H9 (cell line): ENCODE results near the gene SNX5. TPM values are rescaled to one million over a fixed set of nuclear protein-coding genes. Genes with fewer than 3 reads are reported as not detected.

Experiments used
- DNase-seq: peaks from one replicate; pipeline ENCODE4 v3.0.0-alpha.2; 2017
- H2AFZ ChIP-seq: one replicate; pipeline ENCODE4 v1.6.1; 2013; ENCODE audit warnings: mild to moderate bottlenecking, low read length, control low read depth, moderate library complexity
- H2AK5ac ChIP-seq: 2 replicates; pipeline ENCODE4 v1.6.1; 2013; ENCODE audit warnings: low read length, control low read depth, mixed read lengths; ENCODE audit not compliant: insufficient read length
- H2BK120ac ChIP-seq: one replicate; pipeline ENCODE4 v1.6.1; 2013; ENCODE audit warnings: low read depth, mild to moderate bottlenecking, low read length, control low read depth, inconsistent platforms; ENCODE audit not compliant: poor library complexity, severe bottlenecking
- H2BK12ac ChIP-seq: 2 replicates; pipeline ENCODE4 v1.6.1; 2013; ENCODE audit warnings: low read length, control low read depth, mixed read lengths, low read depth; ENCODE audit not compliant: insufficient read length
- H2BK15ac ChIP-seq: 2 replicates; pipeline ENCODE4 v1.6.1; 2013; ENCODE audit warnings: low read depth, low read length, control low read depth
- H2BK20ac ChIP-seq: one replicate; pipeline ENCODE4 v1.6.1; 2013; ENCODE audit warnings: low read depth, mild to moderate bottlenecking, low read length, control low read depth, inconsistent platforms; ENCODE audit not compliant: poor library complexity, severe bottlenecking
- H2BK5ac ChIP-seq: 2 replicates; pipeline ENCODE4 v1.6.1; 2013; ENCODE audit warnings: low read length, control low read depth, mixed read lengths; ENCODE audit not compliant: insufficient read length
- H3K14ac ChIP-seq: 2 replicates; pipeline ENCODE4 v1.6.1; 2013; ENCODE audit warnings: low read length, control low read depth; ENCODE audit not compliant: insufficient read depth
- H3K18ac ChIP-seq: 2 replicates; pipeline ENCODE4 v1.6.1; 2013; ENCODE audit warnings: low read depth, mild to moderate bottlenecking, mixed read lengths, low read length, control low read depth; ENCODE audit not compliant: insufficient read length
- H3K23ac ChIP-seq: 2 replicates; pipeline ENCODE4 v1.6.1; 2013; ENCODE audit warnings: low read length, control low read depth, mixed read lengths, low read depth; ENCODE audit not compliant: insufficient read length
- H3K23me2 ChIP-seq: 2 replicates; pipeline ENCODE4 v1.6.1; 2013; ENCODE audit warnings: low read depth, mild to moderate bottlenecking, mixed read lengths, low read length, control low read depth; ENCODE audit not compliant: insufficient read length, poor library complexity, severe bottlenecking
- H3K27ac ChIP-seq: 2 replicates; pipeline ENCODE4 v1.5.1; 2013; ENCODE audit warnings: low read length, control low read depth, mixed read lengths, low read depth; ENCODE audit not compliant: insufficient read length
- H3K27me3 ChIP-seq: 2 replicates; pipeline ENCODE4 v1.6.1; 2013; ENCODE audit warnings: low read length, control low read depth, inconsistent platforms; ENCODE audit not compliant: insufficient read depth
- H3K4ac ChIP-seq: 2 replicates; pipeline ENCODE4 v1.6.1; 2013; ENCODE audit warnings: low read depth, mild to moderate bottlenecking, control low read depth, inconsistent platforms, low read length, moderate library complexity
- H3K4me1 ChIP-seq: 2 replicates; pipeline ENCODE4 v1.6.1; 2013; ENCODE audit warnings: low read length, control low read depth, inconsistent platforms; ENCODE audit not compliant: insufficient read depth
- H3K4me2 ChIP-seq: 2 replicates; pipeline ENCODE4 v1.6.1; 2013; ENCODE audit warnings: low read length, control low read depth, mixed read lengths; ENCODE audit not compliant: insufficient read length, insufficient read depth
- H3K56ac ChIP-seq: 2 replicates; pipeline ENCODE4 v1.6.1; 2013; ENCODE audit warnings: low read depth, mild to moderate bottlenecking, mixed read lengths, low read length, control low read depth; ENCODE audit not compliant: insufficient read length
- H3K79me1 ChIP-seq: 2 replicates; pipeline ENCODE4 v1.6.1; 2013; ENCODE audit warnings: low read depth, mild to moderate bottlenecking, moderate library complexity, low read length, control low read depth, inconsistent platforms; ENCODE audit not compliant: insufficient read depth, poor library complexity, severe bottlenecking
- H3K79me2 ChIP-seq: 2 replicates; pipeline ENCODE4 v1.6.1; 2013; ENCODE audit warnings: low read length, control low read depth, inconsistent platforms; ENCODE audit not compliant: insufficient read depth
- H3K9ac ChIP-seq: 2 replicates; pipeline ENCODE4 v1.6.1; 2013; ENCODE audit warnings: low read length, control low read depth, mixed read lengths; ENCODE audit not compliant: insufficient read length; ENCODE audit errors: extremely low read depth
- H3K9me3 ChIP-seq: one replicate; pipeline ENCODE4 v1.6.1; 2013; ENCODE audit warnings: low read depth, low read length, inconsistent platforms; ENCODE audit not compliant: control insufficient read depth
- H3T11ph ChIP-seq: one replicate; pipeline ENCODE4 v1.6.1; 2013; ENCODE audit warnings: mild to moderate bottlenecking, low read length, control low read depth, inconsistent platforms
- H4K20me1 ChIP-seq: one replicate; pipeline ENCODE4 v1.6.1; 2013; ENCODE audit not compliant: control insufficient read depth, insufficient read length, insufficient read depth
- H4K5ac ChIP-seq: 2 replicates; pipeline ENCODE4 v1.6.1; 2013; ENCODE audit warnings: low read depth, mild to moderate bottlenecking, mixed read lengths, low read length, control low read depth; ENCODE audit not compliant: insufficient read length
- H4K8ac ChIP-seq: replicated peaks from 2 replicates; pipeline ENCODE4 v1.6.1; 2013; ENCODE audit warnings: low read length, control low read depth, mixed read lengths, low read depth; ENCODE audit not compliant: insufficient read length
- H4K91ac ChIP-seq: 2 replicates; pipeline ENCODE4 v1.6.1; 2013; ENCODE audit warnings: low read depth, mild to moderate bottlenecking, moderate library complexity, mixed read lengths, low read length, control low read depth; ENCODE audit not compliant: insufficient read length
- H3K27ac Mint-ChIP-seq, 3 experiments: 2 replicates in 2 of 3; 3 replicates in 1 of 3; pipeline ENCODE4 v1.8.0; 2020 to 2021; ENCODE audit warnings: mixed read lengths in 3 of 3, mild to moderate bottlenecking in 1 of 3, moderate library complexity in 1 of 3
- H3K27me3 Mint-ChIP-seq: 2 replicates; pipeline ENCODE4 v1.8.0; 2021; ENCODE audit warnings: low read depth, mild to moderate bottlenecking, moderate library complexity, mixed read lengths
- H3K36me3 Mint-ChIP-seq, 3 experiments: 2 replicates in 2 of 3; 3 replicates in 1 of 3; pipeline ENCODE4 v1.8.0; 2020 to 2021; ENCODE audit warnings: low read depth in 3 of 3, mixed read lengths in 3 of 3; ENCODE audit not compliant: insufficient read depth in 1 of 3
- H3K4me1 Mint-ChIP-seq, 2 experiments: 2 replicates each; pipeline ENCODE4 v1.8.0; 2020; ENCODE audit warnings: mixed read lengths in 2 of 2
- H3K4me3 Mint-ChIP-seq, 2 experiments: 2 replicates in 1 of 2; 3 replicates in 1 of 2; pipeline ENCODE4 v1.8.0; 2020 to 2021; ENCODE audit warnings: mild to moderate bottlenecking in 2 of 2, mixed read lengths in 2 of 2, moderate library complexity in 1 of 2
- H3K9me3 Mint-ChIP-seq, 2 experiments: 2 replicates in 1 of 2; 3 replicates in 1 of 2; pipeline ENCODE4 v1.8.0; 2020; ENCODE audit warnings: mild to moderate bottlenecking in 2 of 2, mixed read lengths in 2 of 2, moderate library complexity in 1 of 2
- WGBS: extraction: QIAGEN DNeasy Blood & Tissue Kit; methylation state at CpG from one replicate; pipeline ENCODE4 v1.1.7; 2013; ENCODE audit warnings: missing lambda C conversion rate, low lambda C conversion rate, mixed read lengths; ENCODE audit not compliant: insufficient read length; ENCODE audit errors: extremely low coverage; 5-methylcytosine and 5-hydroxymethylcytosine counted together
- total RNA-seq: library from RNA; stranded (reverse); gene quantifications from 2 replicates; pipeline ENCODE4 v1.2.1, GENCODE V29; 2021
- TF ChIP-seq, protein P1 (sequence below): fragments of 200-600 bp; sonication (generic); conservative IDR thresholded peaks from 3 replicates; pipeline ENCODE4 v1.8.0; 2021; ENCODE audit warnings: antibody characterized with exemption, mild to moderate bottlenecking

Gene SNX5
- total RNA-seq, 1 experiment from 2014 or later, result 194 TPM

DNA sequence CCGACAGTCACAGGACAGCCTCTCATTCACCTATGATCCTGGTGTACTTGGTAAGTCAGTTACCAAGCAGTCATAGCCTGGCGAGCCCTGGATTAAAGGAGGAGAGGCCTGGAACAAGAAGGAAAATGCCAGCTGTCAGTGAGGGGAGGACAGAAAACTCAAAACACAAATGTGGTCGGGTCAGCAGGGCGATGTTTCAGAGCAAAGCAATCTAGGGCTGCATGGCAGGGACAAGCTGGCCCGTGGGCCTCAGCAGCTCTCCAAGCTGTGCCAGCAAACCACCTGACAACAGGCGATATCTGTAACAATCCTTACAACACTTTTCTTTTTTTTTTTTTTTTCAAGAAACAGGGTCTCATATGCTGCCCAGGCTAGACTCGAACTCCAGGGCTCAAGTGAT lies 40.5 kb upstream of the SNX5 start:
- no peak for DNase-seq
- Histone ChIP-seq H4K20me1 (no peaks in the 10 kb centered on the region), H3K14ac (no peak overlapping the region), H2BK15ac (no peak overlapping the region), H2BK5ac (no peak overlapping the region), H2AK5ac (no peak overlapping the region), H2BK120ac (no peak overlapping the region), H4K91ac (no peak overlapping the region), H3K4me1 (no peaks in the 10 kb centered on the region; the same call in 1 of the 2 replicates), H3K23ac (no peak overlapping the region), H3K79me1 (no peaks in the 10 kb centered on the region), H3K27ac (no peak overlapping the region), H3K9ac (no peak overlapping the region), H3K4ac (no peak overlapping the region), H3T11ph (no peak overlapping the region), H2BK12ac (no peak overlapping the region), H2BK20ac (no peak overlapping the region), H3K79me2 (no peaks in the 10 kb centered on the region), H3K9me3 (no peaks in the 10 kb centered on the region), H3K23me2 (no peaks in the 10 kb centered on the region), H3K56ac (no peak overlapping the region), H2AFZ (no peak overlapping the region), H4K5ac (no peak overlapping the region), H4K8ac (no peak overlapping the region), H3K27me3 (no peaks in the 10 kb centered on the region), H3K18ac (no peak overlapping the region), H3K4me2 (no peak overlapping the region)
- peaks cover 16 to 27% of the 10 kb centered on the region in 2 experiments for H3K4me1 Mint-ChIP-seq
- no peaks in the 10 kb centered on the region for H3K27me3 Mint-ChIP-seq
- TF ChIP-seq, protein P1, sequence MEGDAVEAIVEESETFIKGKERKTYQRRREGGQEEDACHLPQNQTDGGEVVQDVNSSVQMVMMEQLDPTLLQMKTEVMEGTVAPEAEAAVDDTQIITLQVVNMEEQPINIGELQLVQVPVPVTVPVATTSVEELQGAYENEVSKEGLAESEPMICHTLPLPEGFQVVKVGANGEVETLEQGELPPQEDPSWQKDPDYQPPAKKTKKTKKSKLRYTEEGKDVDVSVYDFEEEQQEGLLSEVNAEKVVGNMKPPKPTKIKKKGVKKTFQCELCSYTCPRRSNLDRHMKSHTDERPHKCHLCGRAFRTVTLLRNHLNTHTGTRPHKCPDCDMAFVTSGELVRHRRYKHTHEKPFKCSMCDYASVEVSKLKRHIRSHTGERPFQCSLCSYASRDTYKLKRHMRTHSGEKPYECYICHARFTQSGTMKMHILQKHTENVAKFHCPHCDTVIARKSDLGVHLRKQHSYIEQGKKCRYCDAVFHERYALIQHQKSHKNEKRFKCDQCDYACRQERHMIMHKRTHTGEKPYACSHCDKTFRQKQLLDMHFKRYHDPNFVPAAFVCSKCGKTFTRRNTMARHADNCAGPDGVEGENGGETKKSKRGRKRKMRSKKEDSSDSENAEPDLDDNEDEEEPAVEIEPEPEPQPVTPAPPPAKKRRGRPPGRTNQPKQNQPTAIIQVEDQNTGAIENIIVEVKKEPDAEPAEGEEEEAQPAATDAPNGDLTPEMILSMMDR, result no peak
- H3K9me3 Mint-ChIP-seq, result peaks cover 5 to 9% of the 10 kb centered on the region in 2 experiments
- peaks cover 7 to 11% (median 8%) of the 10 kb centered on the region in 3 experiments for H3K36me3 Mint-ChIP-seq
- no CpG with 5 or more reads among the region's 7 CpGs for WGBS
- H3K4me3 Mint-ChIP-seq, result no peak overlapping the region
- peak overlapping the region in 2 of 3 experiments; percentile 6 to 46; a peak in 2 of 7 replicates for H3K27ac Mint-ChIP-seq
